Heart left ventricle (tissue), 16 donors: Measurements from ENCODE around the gene LAPTM4A. TPM values are rescaled to one million over a fixed set of nuclear protein-coding genes. Genes with fewer than 3 reads are reported as not detected.
A peak's percentile ranks its signal among the peaks of the same experiment; 100 is the strongest.

ENCODE experiments used
- ATAC-seq, 4 donors: fragments of 200-7000 bp; cut with Tn5 transposase; one replicate each; pipeline ENCODE4 v1.9.1; 2020 to 2022; ENCODE audit warnings: moderate library complexity in 4 of 4, mild to moderate bottlenecking in 3 of 4, moderate number of reproducible peaks in 1 of 4
- DNase-seq, 5 donors: peaks; one replicate each; pipeline ENCODE4 v3.0.0-alpha.2; 2020
- H3K27ac ChIP-seq, 12 donors: fragments of 200-600 bp; sonication (generic) in 4 of 12; one replicate each; pipeline versions ENCODE4 v1.5.0 to v1.8.0; 2016 to 2022; ENCODE audit warnings: mild to moderate bottlenecking in 2 of 12
- H3K27me3 ChIP-seq, 9 donors: fragments of 200-600 bp; sonication (generic) in 2 of 9; one replicate each; pipeline versions ENCODE4 v1.5.1 to v1.8.0; 2016 to 2022; ENCODE audit warnings: mild to moderate bottlenecking in 3 of 9
- H3K36me3 ChIP-seq, 9 donors: fragments of 200-600 bp; sonication (generic) in 2 of 9; one replicate each; pipeline versions ENCODE4 v1.5.0 to v1.8.0; 2018 to 2022; ENCODE audit warnings: mild to moderate bottlenecking in 2 of 9
- H3K4me1 ChIP-seq, 12 donors: fragments of 200-600 bp; sonication (generic) in 4 of 12; one replicate each; pipeline versions ENCODE4 v1.5.0 to v1.8.0; 2016 to 2022; ENCODE audit warnings: mild to moderate bottlenecking in 3 of 12
- H3K4me3 ChIP-seq, 12 donors: fragments of 200-600 bp; sonication (generic) in 4 of 12; one replicate each; pipeline versions ENCODE4 v1.5.0 to v1.8.0; 2017 to 2022; ENCODE audit warnings: mild to moderate bottlenecking in 9 of 12, moderate library complexity in 4 of 12
- H3K9me3 ChIP-seq, 12 donors: fragments of 200-600 bp; sonication (generic) in 4 of 12; one replicate each; pipeline versions ENCODE4 v1.5.0 to v1.8.0; 2016 to 2022; ENCODE audit warnings: mild to moderate bottlenecking in 1 of 12
- CTCF ChIP-seq, 12 donors: fragments of 200-600 bp; sonication (generic) in 4 of 12; IDR thresholded peaks; one replicate each; pipeline versions ENCODE4 v1.5.0 to v1.8.0; 2018 to 2022; ENCODE audit warnings: antibody characterized with exemption in 12 of 12, mild to moderate bottlenecking in 5 of 12
- POLR2A ChIP-seq, 2 donors: fragments of 450-650 bp; IDR thresholded peaks; one replicate each; pipeline ENCODE4 v1.6.1; 2017; ENCODE audit warnings: antibody characterized with exemption in 2 of 2, mild to moderate bottlenecking in 2 of 2, moderate library complexity in 2 of 2
- WGBS, 4 donors: extraction: QIAGEN DNeasy Blood & Tissue Kit in 2 of 4; methylation state at CpG; one replicate each; pipeline versions ENCODE4 v1.1.5 to v1.1.7; 2013 to 2018; 5-methylcytosine and 5-hydroxymethylcytosine counted together
- intact Hi-C, 10 donors: fragments of 100-400 bp; cut with DNase I; formaldehyde crosslinking; loops; one replicate each; pipeline versions ENCODE4 v1.11.1 to v1.14.2; 2022
- polyA plus RNA-seq, 2 donors: library from polyadenylated mRNA; stranded (reverse); fragments of 200-250 nt; gene quantifications; one replicate each; pipeline ENCODE4 v1.2.3, GENCODE V29; 2013
- total RNA-seq, 9 donors: library from RNA; depleted of rRNA in 2 of 9; stranded (reverse); fragments of >200 nt in 2 of 9; fragmentation: NEBNext Ultra II Directional in 3 of 9; extraction: Animal tissue kit (Norgen Biotek cat#: 25700) in 3 of 9; gene quantifications; one replicate each; pipeline versions ENCODE4 v1.1.0 to v1.2.4, GENCODE V29; 2016 to 2023
- donor health status: ischemic (EF 13 %, LVEDD 7.1; RV severe dilation, severe dysfunction).
- donor health status: healthy with polysubstance abuse.
- donor health status: DM: no; HTN: yes; CAD: no.
- donor health status: DM: no; HTN: no; CAD: no.
- donor health status: ischemic (EF 25% LVEDD 6.9; RV normal size, moderate dysfunction).
- donor health status: ischemic (EF 25% LVEDD 5.7; RV mildly dilated, moderate dysfunction).
- donor health status: healthy.
- donor health status: DM: yes; HTN: yes; CAD: no.
- donor health status: ischemic (EF 35%, LVEDD 5.7; RV mildly dilated, moderate dysfunction).
- donor health status: nonischemic (EF 11% LVEDD 7.7; RV severe dilation, severe dysfunction).
- donor health status: DM: yes; HTN: yes; CAD: no.
- donor health status: PGD.
- donor health status: ischemic (EF 29% LVEDD 5.4; RV normal size, mild dysfunction).
- donor health status: nonischemic (EF 23%, LVEDD 6.1; RV moderate dilation, normal function).

Gene LAPTM4A
- total and polyA plus RNA-seq, 11 donors, result 107 to 241 (median 177) TPM

- peak; percentile 70 to 90 (median 80) for DNase-seq
- TF ChIP-seq CTCF (IDR thresholded peaks at IDR 0.05) (peak; percentile 75 to 94 (median 90)), POLR2A (IDR thresholded peaks at IDR 0.05) (no peak)
- peak in 3 of 4 donors; percentile 85 to 88 (median 86) for ATAC-seq
- H3K9me3 ChIP-seq, result peaks cover 0 to 18% (median 3%) of the 10 kb centered on the region in 12 donors
- H3K27ac ChIP-seq, result no peak overlapping the region
- H3K4me1 ChIP-seq, result peaks cover 0 to 8% (median 2%) of the 10 kb centered on the region in 12 donors
- no peaks in the 10 kb centered on the region for H3K36me3 ChIP-seq
- no peak overlapping the region for H3K4me3 ChIP-seq
- WGBS, 4 donors, result 16 to 21% (median 18%) methylated on average over 21 of the region's 21 CpGs
- intact Hi-C loops, result loop anchor here in 7 of 10 donors (1.0 to 2.0 kb wide), 8 partner anchors 83 to 144 kb away; no protein-coding TSS in a partner anchor
- H3K27me3 ChIP-seq, result no peaks in the 10 kb centered on the region
Observed at GRCh38 chr2:20097889-20098714, 46.7 kb upstream of the LAPTM4A start.

- ATAC-seq (no peak), DNase-seq (no peak)
- no peaks in the 10 kb centered on the region for H3K36me3 ChIP-seq
- H3K4me1 ChIP-seq, result peaks cover 0 to 24% (median 7%) of the 10 kb centered on the region in 12 donors
- H3K4me3 ChIP-seq, result no peak overlapping the region
- H3K27ac ChIP-seq, result no peak overlapping the region
- intact Hi-C loops, result loop anchor here in 3 of 10 donors (2.0 kb wide), 2 partner anchors 79 to 81 kb away; no protein-coding TSS in a partner anchor
- TF ChIP-seq CTCF (IDR thresholded peaks at IDR 0.05), result no peak
- TF ChIP-seq POLR2A (IDR thresholded peaks at IDR 0.05), result no peak
- H3K27me3 ChIP-seq, result no peaks in the 10 kb centered on the region
- H3K9me3 ChIP-seq, result no peaks in the 10 kb centered on the region
- WGBS, 4 donors, result 63 to 90% (median 83%) methylated on average over 1 of the region's 1 CpG
Observed at GRCh38 chr2:20095469-20095868, 44.0 kb upstream of the LAPTM4A start.

GRCh38 chr2:20094955-20095354, 43.5 kb upstream of the LAPTM4A start:
- no peaks in the 10 kb centered on the region for H3K36me3 ChIP-seq
- no peak overlapping the region for H3K27ac ChIP-seq
- H3K9me3 ChIP-seq, result no peaks in the 10 kb centered on the region
- ATAC-seq (no peak), DNase-seq (no peak)
- H3K27me3 ChIP-seq, result no peaks in the 10 kb centered on the region
- intact Hi-C loops, result loop anchor here in 5 of 10 donors (1.0 to 5.0 kb wide), 5 partner anchors 38 to 80 kb away; partner anchors contain the start of gene LAPTM4A (in 1 of the 5)
- no peak for TF ChIP-seq POLR2A (IDR thresholded peaks at IDR 0.05)
- TF ChIP-seq CTCF (IDR thresholded peaks at IDR 0.05), result no peak
- no peak overlapping the region for H3K4me3 ChIP-seq
- H3K4me1 ChIP-seq, result peaks cover 0 to 24% (median 7%) of the 10 kb centered on the region in 12 donors

- no peak overlapping the region for H3K4me3 ChIP-seq
- DNase-seq, result no peak
- WGBS, 4 donors, result 62 to 82% (median 64%) methylated on average over 5 of the region's 5 CpGs
- no peaks in the 10 kb centered on the region for H3K9me3 ChIP-seq
- no peak for TF ChIP-seq CTCF (IDR thresholded peaks at IDR 0.05)
- no peak for TF ChIP-seq POLR2A (IDR thresholded peaks at IDR 0.05)
- no peak for ATAC-seq
- no peaks in the 10 kb centered on the region for H3K27me3 ChIP-seq
- H3K4me1 ChIP-seq, result peaks cover 0 to 24% (median 7%) of the 10 kb centered on the region in 12 donors
- intact Hi-C loops, result loop anchor here in 5 of 10 donors (1.0 to 5.0 kb wide), 5 partner anchors 37 to 79 kb away; partner anchors contain the start of gene LAPTM4A (in 1 of the 5)
- no peak overlapping the region for H3K27ac ChIP-seq
- no peaks in the 10 kb centered on the region for H3K36me3 ChIP-seq
Observed at GRCh38 chr2:20094142-20094755, 42.8 kb upstream of the LAPTM4A start.
